GM18909 (cell line): ENCODE data around the gene MYOM1.
A peak's percentile ranks its signal among the peaks of the same experiment; 100 is the strongest.
"Not testable (repeated sequence)": the region's sequence is repeated elsewhere in the genome, so short reads cannot be mapped to it uniquely, and the experiment has no call there.

ENCODE experiments used
- ATAC-seq: cut with Tn5 transposase; IDR thresholded peaks from one replicate; pipeline ENCODE4 v1.9.1; 2021; ENCODE audit warnings: mild to moderate bottlenecking; ENCODE audit not compliant: unreplicated experiment, poor library complexity

The MYOM1 gene

DNA sequence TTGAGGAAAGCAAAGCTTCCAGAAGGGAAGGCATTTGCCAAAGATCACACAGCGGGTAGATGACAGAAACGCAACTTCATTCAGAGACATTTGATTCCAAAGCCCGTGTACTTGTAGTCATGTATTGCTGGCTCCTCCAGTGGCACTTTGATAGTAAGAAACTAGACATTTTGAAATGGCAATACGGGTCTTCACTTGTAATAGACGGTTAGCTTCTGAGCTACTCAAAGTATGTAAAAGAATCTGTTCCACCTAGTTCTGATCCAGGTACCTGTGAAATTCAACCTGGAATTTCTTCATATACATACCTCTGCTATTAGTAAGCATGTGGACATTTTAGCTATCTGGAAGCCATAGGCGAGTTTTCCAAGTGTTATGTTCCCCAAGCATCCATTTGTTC is 1.7 kb upstream of the MYOM1 start:
- no peak for ATAC-seq

DNA sequence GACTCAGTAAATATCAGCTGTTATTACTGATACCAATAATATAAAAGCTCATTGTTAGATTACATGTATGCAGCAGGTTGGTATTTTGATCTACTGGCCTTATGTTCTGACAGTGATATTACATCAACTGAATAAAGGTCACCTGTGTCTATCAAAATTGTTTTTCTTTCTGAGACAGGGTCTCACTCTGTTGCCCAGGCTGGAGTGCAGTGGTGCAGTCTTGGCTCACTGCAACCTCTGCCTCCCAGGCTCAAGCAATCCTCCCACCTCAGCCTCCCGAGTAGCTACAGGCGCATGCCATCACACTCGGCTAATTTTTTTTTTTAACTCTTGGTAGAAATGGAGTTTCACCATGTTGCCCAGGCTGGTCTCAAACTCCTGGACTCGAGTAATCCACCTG is 1.1 kb upstream of the MYOM1 start:
- not testable (repeated sequence) for ATAC-seq

DNA sequence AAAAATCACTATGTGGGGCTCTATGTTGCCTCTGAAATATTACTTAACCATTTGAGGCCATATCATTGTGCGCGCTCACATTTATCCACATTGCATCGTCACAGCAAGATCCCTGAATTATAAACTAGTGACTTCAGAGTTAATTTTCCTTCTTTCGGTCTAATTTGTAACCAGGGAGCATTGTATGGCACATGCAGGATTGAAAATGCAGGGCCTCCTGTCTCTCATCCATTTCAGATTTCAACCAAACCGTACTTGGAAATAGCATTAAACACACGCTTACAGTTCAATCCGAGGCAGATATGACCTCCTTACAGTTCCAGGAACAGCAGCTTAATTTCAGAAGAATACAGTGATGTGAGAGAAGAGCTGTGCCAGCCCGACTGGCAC is 532 bp downstream of the MYOM1 start:
- ATAC-seq = no peak

DNA sequence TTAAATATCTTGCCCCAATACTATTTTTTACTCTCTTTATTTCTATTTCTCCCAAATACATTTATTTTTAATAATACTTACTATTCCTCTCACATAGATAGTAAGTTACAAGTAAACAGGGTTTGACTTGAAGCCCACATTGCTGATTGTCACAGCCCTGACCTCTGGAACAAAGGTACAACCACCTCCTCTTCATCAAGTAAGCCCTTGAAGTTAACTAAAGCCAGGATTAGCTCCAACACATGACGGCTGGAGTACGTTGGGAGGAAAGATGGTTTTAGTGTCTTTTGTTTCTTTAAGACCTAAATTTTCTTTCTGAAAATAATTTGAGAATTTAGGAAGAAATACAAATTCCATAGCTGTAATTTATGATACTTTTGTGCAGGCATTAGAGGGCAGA is 949 bp downstream of the MYOM1 start:
- ATAC-seq = no peak

DNA sequence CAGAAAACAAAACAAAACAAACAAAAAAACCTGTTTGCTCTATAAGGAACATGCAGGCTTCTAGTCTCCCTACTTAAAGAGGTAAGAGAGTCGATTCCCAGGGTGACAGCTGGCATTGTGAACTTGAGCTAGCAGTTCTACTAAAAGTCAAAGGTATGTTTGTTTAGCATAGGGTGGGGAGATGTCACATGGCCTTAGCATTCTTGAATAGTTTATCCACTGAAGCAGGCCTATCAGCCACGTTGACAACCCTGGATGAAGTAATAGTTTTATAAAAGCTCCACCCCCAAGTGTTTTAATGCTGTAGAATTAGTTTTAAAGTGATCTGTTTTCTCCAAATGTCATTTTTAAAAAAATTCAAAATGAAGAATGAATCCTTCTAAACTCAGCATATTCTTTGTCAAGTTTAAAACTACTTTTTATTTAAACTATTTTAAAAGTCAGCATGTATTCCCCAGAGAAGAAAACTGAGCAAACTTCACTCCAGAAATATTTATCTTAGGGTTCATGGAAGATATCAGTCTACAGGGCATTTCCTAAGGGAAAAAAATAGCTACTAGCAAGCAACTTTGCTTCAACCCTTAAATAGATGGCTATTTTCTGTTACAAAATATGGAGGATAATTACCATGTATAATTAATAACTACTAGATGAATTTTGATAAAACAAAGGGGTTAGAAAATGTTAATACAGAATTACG is 1.7 kb downstream of the MYOM1 start:
- no peak for ATAC-seq

DNA sequence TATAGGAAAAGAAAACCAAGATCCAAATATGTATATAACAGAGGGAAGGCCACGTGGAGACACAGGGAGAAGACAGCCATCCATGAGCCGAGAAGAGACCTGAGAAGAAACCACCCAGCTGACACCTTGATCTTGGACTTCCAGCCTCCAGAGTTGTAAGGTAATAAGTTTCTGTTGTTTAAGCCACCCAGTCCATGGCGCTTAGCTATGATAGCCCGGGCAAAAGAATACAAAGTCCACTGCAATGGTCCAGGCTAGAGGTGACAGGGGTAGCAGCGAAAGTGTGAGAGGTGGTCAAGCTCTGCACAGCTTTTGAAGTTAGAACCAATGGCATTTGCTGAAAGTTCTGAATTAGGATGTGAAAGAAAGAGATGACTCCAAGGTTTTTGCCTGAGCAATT is 2.8 kb downstream of the MYOM1 start:
- ATAC-seq = no peak

DNA sequence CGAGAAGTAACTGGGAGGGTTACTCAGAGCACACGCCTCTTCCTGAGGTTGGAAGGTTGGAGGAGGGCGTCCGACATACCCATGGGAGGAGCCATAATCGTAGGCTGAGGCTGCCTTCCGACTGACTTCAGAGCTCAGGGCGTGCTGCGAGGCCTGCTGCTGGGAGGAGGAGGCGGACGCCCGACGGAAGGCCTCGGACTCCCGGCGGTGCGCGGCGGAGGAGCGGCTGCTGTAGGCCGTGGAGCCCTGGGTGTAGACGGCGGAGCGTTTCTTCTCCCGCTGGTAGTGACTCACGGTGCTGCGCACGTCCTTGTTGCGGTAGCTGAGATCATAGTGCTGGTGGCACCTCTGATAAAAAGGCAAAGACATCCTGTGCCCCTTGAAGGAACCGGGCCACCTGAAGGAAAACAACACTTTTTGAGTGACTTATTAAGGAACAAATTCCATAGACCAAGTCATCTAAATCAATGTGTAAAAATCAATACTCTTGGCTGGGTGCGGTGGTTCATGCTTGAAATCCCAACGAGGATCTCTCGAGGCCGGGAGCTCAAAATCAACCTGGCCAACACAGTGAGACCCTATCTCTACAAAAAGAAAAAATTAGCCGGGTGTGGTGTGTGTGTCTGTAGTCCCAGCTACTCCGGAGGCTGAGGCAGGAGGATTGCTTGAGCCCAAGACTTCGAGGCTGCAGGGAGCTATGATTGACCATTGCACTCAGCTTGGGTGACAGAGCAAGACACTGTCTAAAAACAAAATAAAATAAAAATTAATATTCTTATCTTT is 4.7 kb downstream of the MYOM1 start:
- no peak for ATAC-seq

DNA sequence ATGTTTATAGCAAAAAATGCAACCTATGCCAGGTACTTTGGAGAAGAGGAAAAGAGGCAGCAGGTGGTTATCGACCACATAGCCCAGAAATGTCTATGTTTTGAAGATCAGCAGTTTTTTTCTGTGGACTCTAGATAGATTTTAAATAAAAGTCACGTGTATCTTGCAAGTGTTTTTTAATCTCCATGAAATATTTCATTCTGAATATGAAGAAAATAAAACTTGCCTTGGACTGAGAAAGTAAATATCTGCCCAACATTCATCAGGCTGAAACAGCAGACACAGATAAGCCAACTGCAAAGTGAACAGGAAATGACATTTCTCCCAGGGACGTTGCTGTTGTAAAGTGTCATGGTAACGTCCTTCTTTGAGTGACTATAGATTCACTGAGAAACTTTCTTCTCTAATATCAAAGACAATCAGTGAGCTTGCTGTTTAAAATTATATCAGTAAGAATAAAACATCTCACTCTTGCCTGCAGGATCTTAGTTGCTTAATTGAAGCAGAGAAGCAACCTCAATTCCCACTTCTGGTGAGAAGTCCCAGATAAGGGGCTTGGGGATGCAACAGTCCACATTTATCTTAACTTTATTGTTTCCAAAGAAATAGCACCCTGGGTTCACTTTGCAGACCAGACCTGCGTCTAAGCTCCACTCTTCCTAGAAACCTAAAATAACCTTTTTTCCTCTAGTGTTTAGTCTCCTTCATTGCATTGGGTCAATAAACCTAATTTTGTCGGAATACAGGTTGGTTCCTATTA is 6.3 kb downstream of the MYOM1 start:
- ATAC-seq = no peak

DNA sequence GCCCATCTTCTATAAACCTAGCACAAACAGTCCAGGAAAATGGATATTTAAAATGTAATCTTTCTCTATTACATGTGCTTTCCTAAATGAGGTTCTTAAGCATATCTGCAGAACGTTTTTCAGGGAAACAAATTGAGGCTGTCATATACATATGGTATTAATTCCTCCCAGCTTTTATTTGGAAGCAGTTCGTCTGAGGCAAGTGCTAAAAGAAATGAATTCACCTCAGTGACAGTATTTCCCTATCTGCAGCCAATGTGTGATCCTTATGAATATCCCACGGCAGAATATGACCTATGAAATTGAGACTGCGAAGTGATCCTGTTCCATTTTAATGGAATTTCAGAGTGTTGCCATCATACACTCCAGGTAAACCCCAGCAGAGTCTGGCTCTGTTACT is 7.1 kb downstream of the MYOM1 start:
- no peak for ATAC-seq

DNA sequence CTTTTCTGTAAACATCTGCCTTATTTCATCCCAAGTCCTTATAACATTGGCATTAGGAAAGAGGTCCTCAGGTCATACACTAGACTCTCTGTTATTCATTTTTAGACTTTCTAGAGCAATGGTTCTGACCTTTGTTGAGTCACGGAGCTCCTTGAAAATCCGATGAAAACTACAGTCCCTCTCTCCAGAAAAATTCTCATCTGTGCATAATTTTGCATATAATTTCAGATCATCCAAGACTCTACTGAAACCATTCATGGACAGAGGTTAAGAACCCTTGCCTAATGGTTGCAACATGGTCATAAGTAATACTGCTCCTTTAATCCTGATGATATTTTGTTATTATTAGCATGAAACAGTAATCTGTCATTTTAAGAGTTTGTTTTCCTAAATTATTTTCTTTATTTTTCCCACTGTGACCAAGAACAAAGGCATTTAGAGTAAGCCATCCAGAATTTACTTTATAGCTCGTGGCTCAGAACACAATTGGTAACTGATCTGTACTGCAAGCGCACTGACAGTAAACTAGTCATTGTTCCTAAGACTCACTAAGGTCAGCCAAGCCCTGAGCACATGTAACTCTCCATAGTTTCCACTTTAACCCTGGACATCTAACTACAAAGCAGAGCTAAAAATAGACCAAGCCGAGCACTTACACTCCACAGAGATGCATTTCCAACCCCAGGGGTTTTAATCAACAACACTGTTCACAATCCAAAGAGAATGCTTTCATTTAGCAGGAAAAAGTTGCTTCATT is 8.4 kb downstream of the MYOM1 start:
- no peak for ATAC-seq

DNA sequence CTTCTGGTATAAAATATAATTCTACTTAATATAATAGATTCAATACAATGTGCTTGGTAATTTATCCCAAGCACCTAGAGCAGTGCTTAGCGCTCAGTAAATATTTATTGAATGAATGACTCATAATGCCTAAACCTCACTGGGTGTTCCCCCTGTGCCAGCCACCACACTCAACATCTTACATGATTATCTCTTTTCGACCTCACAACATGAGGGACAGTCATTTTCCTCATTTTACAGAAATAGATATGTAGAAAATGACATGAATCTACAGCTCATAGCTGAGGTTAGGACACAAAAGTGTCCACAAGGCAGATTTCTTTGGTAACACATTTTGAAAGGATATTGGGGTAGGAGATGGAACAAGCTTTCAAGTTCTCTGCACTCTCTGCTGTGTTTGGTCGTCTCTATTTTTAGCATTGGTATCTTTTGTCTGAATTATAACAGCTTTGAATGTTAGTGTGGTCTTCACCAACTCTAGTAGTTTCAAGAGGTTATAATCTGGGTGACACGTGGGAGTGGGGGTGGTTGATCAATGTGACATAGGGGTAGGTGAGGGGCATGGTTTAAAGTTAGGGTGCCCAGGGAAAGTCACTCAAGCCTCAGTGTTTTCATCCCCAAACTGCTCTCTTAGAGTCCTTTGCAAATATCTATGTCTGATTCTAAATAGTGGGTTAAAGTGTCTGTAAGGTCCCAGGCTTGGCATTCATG is 9.8 kb downstream of the MYOM1 start:
- peak; percentile 95 for ATAC-seq

DNA sequence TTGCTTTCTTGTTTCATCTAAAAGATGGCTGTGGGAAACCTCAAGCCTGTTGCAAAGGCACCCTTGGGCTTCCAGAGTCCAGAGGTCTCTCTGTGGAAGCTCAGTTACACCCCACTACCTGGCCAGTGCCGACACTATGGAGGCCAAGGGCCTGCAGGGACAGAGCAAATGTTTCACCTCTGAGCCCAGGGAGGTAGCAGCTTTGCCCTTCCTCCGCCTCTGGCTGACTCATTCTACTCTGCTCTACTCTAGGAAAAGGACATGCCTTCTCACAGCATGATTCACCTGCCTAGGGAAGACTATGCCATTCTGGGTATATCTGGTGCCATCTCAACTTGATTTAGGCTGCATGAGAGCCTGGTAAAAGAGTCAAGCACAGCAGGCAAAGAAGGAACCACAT is 12.2 kb downstream of the MYOM1 start:
- no peak for ATAC-seq

DNA sequence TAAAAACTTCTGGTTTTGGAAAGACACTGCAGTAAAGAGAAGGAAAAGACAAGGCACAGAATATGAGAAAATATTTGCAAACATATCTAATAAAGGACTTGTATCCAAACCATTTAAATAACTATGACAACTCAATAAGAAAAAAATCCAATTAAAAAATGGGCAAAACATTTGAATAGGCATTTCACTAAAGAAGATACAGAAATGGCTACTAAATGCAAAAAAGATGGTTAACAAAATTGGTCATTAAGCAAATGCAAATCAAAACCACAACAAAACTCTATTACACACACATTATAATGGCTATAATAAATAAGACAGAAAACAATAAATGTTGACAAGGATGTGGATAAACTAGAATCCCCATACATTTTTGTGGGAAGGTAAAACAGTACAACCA is 14.5 kb downstream of the MYOM1 start:
- ATAC-seq = no peak

DNA sequence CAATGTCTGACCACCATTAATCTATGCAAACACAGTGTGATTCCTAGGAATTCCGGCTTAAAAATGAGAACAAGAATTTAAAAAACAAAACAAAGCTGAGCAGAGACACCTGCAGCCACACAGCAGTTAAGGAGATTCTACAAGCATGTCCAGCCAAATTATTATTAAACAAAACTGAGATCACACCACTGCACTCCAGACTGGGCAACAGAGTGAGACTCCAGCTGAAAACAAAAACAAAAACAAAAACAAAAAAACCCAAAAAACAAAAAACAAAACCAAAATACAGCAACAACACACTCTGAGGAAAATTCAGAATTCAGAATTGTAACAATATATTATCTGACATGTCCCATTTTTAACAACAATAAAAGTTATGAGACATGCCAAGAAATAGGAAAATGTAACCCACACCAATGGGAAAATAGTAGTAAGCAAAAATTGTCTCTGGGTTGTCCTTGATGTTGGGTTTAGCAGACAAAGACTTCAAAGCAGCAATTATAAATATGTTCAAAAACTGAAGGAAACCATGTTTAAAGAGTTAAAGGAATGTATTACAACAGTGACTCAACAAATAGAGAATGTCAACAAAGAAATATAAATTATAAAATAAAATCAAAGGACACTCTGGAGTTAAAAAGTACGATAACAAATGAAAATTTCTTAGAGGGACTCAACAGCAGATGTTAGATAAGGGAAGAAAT is 19.7 kb downstream of the MYOM1 start:
- ATAC-seq = no peak

DNA sequence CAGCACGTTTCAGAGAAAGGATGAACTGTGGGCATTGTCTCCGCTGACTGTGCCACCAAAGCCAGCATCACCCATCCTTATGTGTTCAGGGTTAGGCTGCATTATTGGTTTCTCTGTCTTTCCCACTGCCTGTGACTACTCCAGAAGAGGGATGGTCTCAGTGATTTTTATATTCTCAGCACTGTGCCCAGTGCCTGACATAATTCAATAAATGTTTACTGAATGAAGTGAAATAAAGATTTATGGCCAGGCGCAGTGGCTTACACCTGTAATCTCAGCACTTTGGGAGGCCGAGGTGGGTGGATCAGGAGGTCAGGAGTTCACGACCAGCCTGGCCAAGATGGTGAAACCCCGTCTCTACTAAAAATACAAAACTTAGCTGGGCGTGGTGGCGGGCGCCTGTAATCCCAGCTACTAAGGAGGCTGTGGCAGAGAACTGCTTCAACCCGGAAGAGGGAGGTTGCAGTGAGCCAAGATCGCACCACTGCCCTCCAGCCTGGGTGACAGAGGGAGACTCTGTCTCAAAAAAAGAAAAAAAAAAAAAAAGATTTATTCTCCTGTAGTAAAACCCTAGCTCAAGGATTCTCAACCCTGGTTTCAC is 21.4 kb downstream of the MYOM1 start:
- not testable (repeated sequence) for ATAC-seq

DNA sequence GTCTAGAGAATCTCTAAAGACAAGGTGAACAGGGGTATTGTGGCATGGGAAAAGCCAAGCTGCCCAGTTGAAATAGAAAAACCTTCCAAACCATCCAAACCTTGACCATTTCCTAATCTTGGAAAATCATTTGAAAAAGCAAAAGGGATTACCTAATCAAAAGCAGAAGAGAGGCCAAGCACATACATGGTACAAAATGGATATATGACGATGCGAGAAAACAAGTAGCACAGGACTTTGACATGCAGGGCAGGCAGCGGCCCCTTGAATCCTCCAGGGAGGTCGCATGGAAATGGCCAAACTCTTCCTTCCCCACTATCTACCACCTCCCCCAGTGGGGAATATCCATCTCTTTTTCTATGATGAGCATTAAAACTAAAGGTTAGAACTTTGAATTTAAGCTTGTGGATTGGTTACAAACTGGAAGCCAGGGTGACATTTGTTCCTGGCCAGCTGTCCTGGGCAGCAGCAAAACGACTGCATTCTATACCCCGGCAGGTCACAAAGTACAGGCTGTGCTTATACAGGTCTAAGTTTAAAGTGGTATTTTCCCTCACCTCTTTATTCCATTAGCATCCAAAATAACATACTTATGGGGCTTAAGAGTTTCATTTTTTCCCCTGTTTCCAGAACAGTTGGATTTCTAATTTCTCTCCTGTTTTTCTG is 24.7 kb downstream of the MYOM1 start:
- no peak for ATAC-seq

DNA sequence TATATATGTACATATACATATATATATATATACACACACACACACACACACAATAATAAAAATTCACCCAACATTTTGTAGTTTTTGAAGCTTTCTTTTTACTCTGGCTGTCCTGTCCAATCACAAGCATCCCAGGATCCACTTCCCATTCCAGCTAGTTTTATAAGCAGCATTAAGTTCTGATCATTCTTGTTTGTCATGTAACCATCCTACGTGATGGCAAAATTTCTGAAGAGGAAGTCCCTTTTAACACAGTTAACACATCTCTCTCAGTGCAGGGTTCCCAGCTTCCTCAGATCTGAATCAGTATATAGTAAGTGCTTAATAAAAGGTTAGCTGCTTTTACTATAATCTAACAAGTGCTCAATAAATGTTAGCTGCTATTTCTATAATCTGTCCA is 26.4 kb downstream of the MYOM1 start:
- no peak for ATAC-seq

DNA sequence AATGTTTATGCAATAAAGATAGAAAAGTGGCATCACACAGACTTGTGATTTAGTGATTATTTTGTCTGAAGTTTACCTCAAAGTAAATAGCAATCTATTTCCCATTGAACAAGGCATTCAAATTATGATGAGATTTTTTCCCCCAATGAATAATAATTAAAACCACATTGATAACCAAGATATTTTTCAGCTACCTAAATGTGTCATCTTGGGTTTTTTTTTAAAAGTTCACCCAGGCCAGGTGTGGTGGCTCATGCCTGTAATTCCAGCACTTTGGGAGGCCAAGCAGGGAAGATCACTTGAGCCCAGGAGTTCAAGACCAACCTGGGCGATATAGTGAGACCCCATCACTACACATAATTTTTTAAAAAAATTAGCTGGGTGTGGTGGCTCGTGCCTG is 27.0 kb downstream of the MYOM1 start:
- no peak for ATAC-seq

DNA sequence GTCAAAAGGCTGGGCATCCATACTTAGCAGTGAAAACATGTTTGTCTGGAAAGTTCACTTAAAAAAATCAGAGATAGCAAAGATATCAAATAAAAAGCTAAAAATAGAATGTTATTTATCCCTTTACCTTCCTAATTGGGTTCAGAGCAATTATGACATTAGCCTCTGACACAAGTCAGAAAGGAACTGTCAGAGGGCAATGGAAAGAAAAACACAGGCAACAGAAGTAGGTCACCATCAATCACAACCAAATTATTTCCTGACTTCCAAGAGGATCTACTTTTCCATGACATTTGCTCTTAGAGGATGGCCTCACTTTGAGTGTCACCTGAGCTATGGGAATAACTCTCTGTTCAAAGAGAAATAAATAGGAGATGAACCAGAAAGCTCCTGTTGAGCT is 27.5 kb downstream of the MYOM1 start:
- ATAC-seq = no peak
